ENCODE data around the gene TAS2R41.
"Not testable (repeated sequence)": the region's sequence is repeated elsewhere in the genome, so short reads cannot be mapped to it uniquely, and the experiment has no call there.

The TAS2R41 gene

GRCh38 chr7:143518941-143519340 lies 41.3 kb downstream of the TAS2R41 start:
- DNase-seq (ENCODE audit: low spot score): no peak

GRCh38 chr7:143519411-143520131 lies 41.9 kb downstream of the TAS2R41 start:
- DNase-seq (ENCODE audit: low spot score): no peak

GRCh38 chr7:143522309-143522916 lies 44.7 kb downstream of the TAS2R41 start:
- not testable (repeated sequence) for DNase-seq (ENCODE audit: low spot score)

All from globus pallidus (tissue), 1 donor.